PC-3 (cell line): ENCODE data around the gene AKAP7. TPM values are rescaled to one million over a fixed set of nuclear protein-coding genes. Genes with fewer than 3 reads are reported as not detected.
A peak's percentile ranks its signal among the peaks of the same experiment; 100 is the strongest.

Experiments used
- ATAC-seq: fragments of 200-7000 bp; cut with Tn5 transposase; 2 replicates; pipeline ENCODE4 v1.9.1; 2020; ENCODE audit warnings: mild to moderate bottlenecking, moderate library complexity
- BruUV-seq: library from RNA; stranded (reverse); fragments of 400-500 nt; replicated peaks from 2 replicates; lab custom pipeline; 2021; lab: Mats Ljungman, UMichigan
- CTCF ChIA-PET: fragments of 300-600 bp; sonication (Branson Sonifier 250); formaldehyde crosslinking; loops from one replicate; lab custom pipeline; 2022; ENCODE audit warnings: antibody characterized with exemption; lab: Charles Lee
- POLR2A ChIA-PET: fragments of 300-600 bp; sonication (Branson Sonifier 250); formaldehyde crosslinking; loops from one replicate; lab custom pipeline; 2022; ENCODE audit warnings: antibody characterized with exemption; ENCODE audit not compliant: unreplicated experiment; lab: Charles Lee
- DNase-seq: peaks from one replicate; pipeline ENCODE4 v3.0.0-alpha.2; 2015
- H2AFZ ChIP-seq: fragments of 300-600 bp; sonication (generic); 2 replicates; pipeline ENCODE4 v1.6.0; 2016; ENCODE audit warnings: antibody characterized with exemption, low read length
- H3F3A ChIP-seq: fragments of 300-600 bp; sonication (generic); one replicate; pipeline ENCODE4 v1.6.0; 2017; ENCODE audit warnings: antibody characterized with exemption, low read length, control low read depth, mild to moderate bottlenecking; ENCODE audit not compliant: unreplicated experiment
- H3K27ac ChIP-seq: fragments of 300-600 bp; sonication (generic); 2 replicates; pipeline ENCODE4 v1.5.1; 2016; ENCODE audit warnings: mild to moderate bottlenecking, low read length
- H3K27me3 ChIP-seq: fragments of 300-600 bp; sonication (generic); 2 replicates; pipeline ENCODE4 v1.6.1; 2016; ENCODE audit warnings: low read length, mixed read lengths
- H3K36me3 ChIP-seq: fragments of 300-600 bp; sonication (generic); 2 replicates; pipeline ENCODE4 v1.6.1; 2016; ENCODE audit warnings: low read depth, mixed run types, low read length, mixed read lengths
- H3K4me1 ChIP-seq: fragments of 300-600 bp; sonication (generic); 2 replicates; pipeline ENCODE4 v1.5.1; 2016; ENCODE audit warnings: low read length; ENCODE audit not compliant: insufficient read depth
- H3K4me2 ChIP-seq: fragments of 300-600 bp; sonication (generic); 2 replicates; pipeline ENCODE4 v1.6.0; 2016; ENCODE audit warnings: low read length
- H3K4me3 ChIP-seq: fragments of 300-600 bp; sonication (generic); 2 replicates; pipeline ENCODE4 v1.5.1; 2016; ENCODE audit warnings: mild to moderate bottlenecking, low read length, mixed read lengths
- H3K79me2 ChIP-seq: fragments of 300-600 bp; sonication (generic); 2 replicates; pipeline ENCODE4 v1.6.1; 2017; ENCODE audit warnings: low read length, mixed read lengths
- H3K9ac ChIP-seq: fragments of 300-600 bp; sonication (generic); 2 replicates; pipeline ENCODE4 v1.6.0; 2016; ENCODE audit warnings: mild to moderate bottlenecking, low read length
- H3K9me2 ChIP-seq: fragments of 300-600 bp; sonication (generic); replicated peaks from 2 replicates; pipeline ENCODE4 v1.6.1; 2016; ENCODE audit warnings: mixed run types, low read length, mixed read lengths
- H3K9me3 ChIP-seq: fragments of 300-600 bp; sonication (generic); 2 replicates; pipeline ENCODE4 v1.6.1; 2016; ENCODE audit warnings: low read length, mixed read lengths
- H4K20me1 ChIP-seq: fragments of 300-600 bp; sonication (generic); 2 replicates; pipeline ENCODE4 v1.6.1; 2016; ENCODE audit warnings: low read length, mixed read lengths
- CTCF ChIP-seq: fragments of 300-600 bp; sonication (generic); conservative IDR thresholded peaks from 2 replicates; pipeline ENCODE4 v1.5.1; 2017; ENCODE audit warnings: antibody characterized with exemption, low read depth, mild to moderate bottlenecking, low read length
- EZH2 ChIP-seq: fragments of 300-600 bp; sonication (generic); IDR thresholded peaks from one replicate; pipeline ENCODE4 v1.6.1; 2017; ENCODE audit warnings: antibody characterized with exemption, mild to moderate bottlenecking, low read length; ENCODE audit not compliant: unreplicated experiment
- EZH2phosphoT487 ChIP-seq: fragments of 300-600 bp; sonication (generic); IDR thresholded peaks from 2 replicates; pipeline ENCODE4 v1.6.1; 2018; ENCODE audit warnings: mild to moderate bottlenecking, antibody characterized with exemption, low read length, borderline replicate concordance
- intact Hi-C: fragments of 100-400 bp; cut with micrococcal nuclease; formaldehyde crosslinking; loops from 2 replicates; pipeline ENCODE4 v1.9.0; 2023
- total RNA-seq: library from RNA; depleted of rRNA; stranded (reverse); fragments of >200 nt; gene quantifications from 2 replicates; pipeline ENCODE4 v1.2.3, GENCODE V29; 2014

AKAP7 gene
- total RNA-seq, 1 experiment from 2014 or later: 3.6 TPM

DNA sequence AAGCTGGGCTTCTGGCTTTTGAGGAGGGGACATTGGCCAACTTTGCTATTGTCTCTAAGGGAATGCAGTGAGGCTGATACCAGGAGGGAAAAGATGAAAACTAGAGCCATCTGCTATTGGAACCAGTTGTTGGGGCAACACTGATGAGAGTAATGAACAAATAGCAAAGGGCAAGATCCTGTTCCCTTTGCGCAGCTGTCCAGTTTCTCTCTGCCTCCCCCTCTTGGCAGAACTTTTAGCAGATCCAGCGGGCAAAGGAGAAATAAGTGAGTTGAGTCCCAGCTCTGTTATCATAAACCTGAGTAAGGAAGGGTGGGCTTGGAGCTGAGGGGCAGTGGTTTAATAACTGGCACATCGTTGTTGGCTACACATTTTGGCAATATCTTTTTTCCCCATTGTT lies 126.8 kb downstream of the AKAP7 start:
- no peaks in the 10 kb centered on the region for H3F3A ChIP-seq
- CTCF ChIA-PET: no interaction called here
- H4K20me1 ChIP-seq: no peaks in the 10 kb centered on the region
- no TSS peak for BruUV-seq
- POLR2A ChIA-PET: no interaction called here
- H2AFZ ChIP-seq: no peak overlapping the region
- DNase-seq: no peak
- H3K4me3 ChIP-seq: no peak overlapping the region
- no peaks in the 10 kb centered on the region for H3K79me2 ChIP-seq
- ATAC-seq: no peak
- no peak overlapping the region for H3K9ac ChIP-seq
- no peaks in the 10 kb centered on the region for H3K9me3 ChIP-seq
- H3K27me3 ChIP-seq: no peaks in the 10 kb centered on the region
- H3K4me2 ChIP-seq: no peak overlapping the region
- intact Hi-C loops: no loop called here
- peaks cover 25% of the 10 kb centered on the region for H3K4me1 ChIP-seq
- H3K27ac ChIP-seq: no peak overlapping the region
- H3K9me2 ChIP-seq: no peaks in the 10 kb centered on the region
- H3K36me3 ChIP-seq: no peaks in the 10 kb centered on the region
- TF ChIP-seq EZH2phosphoT487 (no peak), EZH2 (no peak), CTCF (peak; percentile 35; the same call in 1 of the 2 replicates)

GRCh38 chr6:131265939-131266338 lies 130.7 kb downstream of the AKAP7 start:
- Histone ChIP-seq H3K9ac (no peak overlapping the region), H3K36me3 (no peaks in the 10 kb centered on the region), H3F3A (no peaks in the 10 kb centered on the region), H3K79me2 (no peaks in the 10 kb centered on the region), H3K27ac (no peak overlapping the region), H3K4me3 (no peak overlapping the region), H4K20me1 (no peaks in the 10 kb centered on the region), H3K9me3 (no peaks in the 10 kb centered on the region), H3K4me1 (no peaks in the 10 kb centered on the region), H3K9me2 (no peaks in the 10 kb centered on the region), H3K4me2 (no peak overlapping the region), H2AFZ (no peak overlapping the region), H3K27me3 (no peaks in the 10 kb centered on the region)
- ATAC-seq: no peak
- BruUV-seq: no TSS peak
- ChIA-PET CTCF (no interaction called here), POLR2A (no interaction called here)
- no peak for TF ChIP-seq EZH2phosphoT487
- TF ChIP-seq EZH2: no peak
- no peak for TF ChIP-seq CTCF
- DNase-seq: no peak
- intact Hi-C loops: no loop called here

- no peaks in the 10 kb centered on the region for H3K27me3 ChIP-seq
- BruUV-seq: no TSS peak
- H3K9me2 ChIP-seq: no peaks in the 10 kb centered on the region
- no peak for TF ChIP-seq EZH2
- TF ChIP-seq CTCF: no peak
- TF ChIP-seq EZH2phosphoT487: no peak
- no peaks in the 10 kb centered on the region for H4K20me1 ChIP-seq
- H3K4me2 ChIP-seq: no peak overlapping the region
- POLR2A ChIA-PET: no interaction called here
- no peak for DNase-seq
- no peak overlapping the region for H3K9ac ChIP-seq
- H3K27ac ChIP-seq: no peak overlapping the region
- H3K4me1 ChIP-seq: no peaks in the 10 kb centered on the region
- no peak overlapping the region for H3K4me3 ChIP-seq
- no peaks in the 10 kb centered on the region for H3K9me3 ChIP-seq
- no peak for ATAC-seq
- H2AFZ ChIP-seq: no peak overlapping the region
- H3K79me2 ChIP-seq: no peaks in the 10 kb centered on the region
- H3K36me3 ChIP-seq: no peaks in the 10 kb centered on the region
- intact Hi-C loops: no loop called here
- CTCF ChIA-PET: no interaction called here
- no peaks in the 10 kb centered on the region for H3F3A ChIP-seq
These were observed 133.0 kb downstream of the AKAP7 start for GRCh38 chr6:131268303-131268702.
